IMR-90 (cell line): ENCODE results near the gene SLC39A11. TPM values are rescaled to one million over a fixed set of nuclear protein-coding genes. Genes with fewer than 3 reads are reported as not detected.

Experiments used
- ATAC-seq: fragments of 200-7000 bp; cut with Tn5 transposase; 2 replicates; pipeline ENCODE4 v1.9.1; 2020; ENCODE audit warnings: low read depth, mild to moderate bottlenecking, moderate library complexity
- BruUV-seq: library from RNA; stranded (reverse); fragments of 400-500 nt; replicated peaks from 2 replicates; lab custom pipeline; 2021; lab: Mats Ljungman, UMichigan
- CTCF ChIA-PET: fragments of 300-600 bp; formaldehyde crosslinking; extraction: SDS; loops from one replicate; lab custom pipeline; 2021; ENCODE audit warnings: antibody characterized with exemption; lab: Yijun Ruan, JAX
- POLR2A ChIA-PET: fragments of 300-600 bp; sonication (Branson Sonifier 250); formaldehyde crosslinking; loops from one replicate; lab custom pipeline; 2022; ENCODE audit warnings: antibody characterized with exemption; ENCODE audit not compliant: unreplicated experiment; lab: Charles Lee
- DNase-seq: peaks from one replicate; pipeline ENCODE4 v3.0.0; 2013
- H2AFZ ChIP-seq: replicated peaks from 2 replicates; pipeline ENCODE3; 2013; ENCODE audit warnings: low read length, mild to moderate bottlenecking; ENCODE audit not compliant: poor library complexity
- H2AK5ac ChIP-seq: 2 replicates; pipeline ENCODE4 v1.6.1; 2013; ENCODE audit warnings: low read depth, low read length, inconsistent platforms
- H2AK9ac ChIP-seq: replicated peaks from 2 replicates; pipeline ENCODE3; 2013; ENCODE audit warnings: mild to moderate bottlenecking, low read depth, low read length, moderate library complexity; ENCODE audit not compliant: poor library complexity
- H2BK120ac ChIP-seq: 2 replicates; pipeline ENCODE4 v1.6.1; 2013; ENCODE audit warnings: low read depth, low read length, inconsistent platforms
- H2BK15ac ChIP-seq: 3 replicates; pipeline ENCODE4 v1.6.1; 2013; ENCODE audit warnings: low read depth, low read length, inconsistent platforms
- H2BK20ac ChIP-seq: 2 replicates; pipeline ENCODE4 v1.6.1; 2013; ENCODE audit warnings: low read depth, mild to moderate bottlenecking, inconsistent platforms, low read length, moderate library complexity
- H2BK5ac ChIP-seq: 2 replicates; pipeline ENCODE4 v1.6.1; 2013; ENCODE audit warnings: mild to moderate bottlenecking, low read depth, low read length, inconsistent platforms; ENCODE audit not compliant: poor library complexity, severe bottlenecking
- H3K14ac ChIP-seq: replicated peaks from 2 replicates; pipeline ENCODE4 v1.6.1; 2013; ENCODE audit warnings: low read depth, low read length, inconsistent platforms
- H3K18ac ChIP-seq: 2 replicates; pipeline ENCODE4 v1.6.1; 2013; ENCODE audit warnings: low read depth, low read length, control low read depth
- H3K23ac ChIP-seq: 2 replicates; pipeline ENCODE4 v1.6.1; 2013; ENCODE audit warnings: low read depth, low read length, inconsistent platforms
- H3K27ac ChIP-seq: 2 replicates; pipeline ENCODE4 v1.5.1; 2013; ENCODE audit warnings: mild to moderate bottlenecking, control low read depth, low read length; ENCODE audit not compliant: insufficient read depth
- H3K27me3 ChIP-seq: 2 replicates; pipeline ENCODE4 v1.6.1; 2013; ENCODE audit warnings: low read length; ENCODE audit not compliant: control insufficient read depth, insufficient read depth
- H3K36me3 ChIP-seq: 2 replicates; pipeline ENCODE4 v1.6.1; 2013; ENCODE audit warnings: low read length, mixed read lengths; ENCODE audit not compliant: control insufficient read depth, insufficient read depth
- H3K4ac ChIP-seq: 2 replicates; pipeline ENCODE4 v1.6.1; 2013; ENCODE audit warnings: low read depth, low read length, inconsistent platforms
- H3K4me1 ChIP-seq: 2 replicates; pipeline ENCODE4 v1.6.1; 2013; ENCODE audit warnings: low read length, mixed read lengths; ENCODE audit not compliant: control insufficient read depth, insufficient read depth
- H3K4me2 ChIP-seq: 2 replicates; pipeline ENCODE4 v1.6.1; 2013; ENCODE audit warnings: low read depth, mild to moderate bottlenecking, control low read depth, low read length, moderate library complexity
- H3K4me3 ChIP-seq: 2 replicates; pipeline ENCODE4 v1.5.1; 2013; ENCODE audit warnings: low read depth, mild to moderate bottlenecking, control low read depth, low read length, moderate library complexity; ENCODE audit not compliant: insufficient read depth
- H3K56ac ChIP-seq: 2 replicates; pipeline ENCODE4 v1.6.1; 2013; ENCODE audit warnings: low read length, inconsistent platforms; ENCODE audit not compliant: insufficient read depth; ENCODE audit errors: extremely low read depth
- H3K79me1 ChIP-seq, 2 experiments: 2 replicates each; pipeline ENCODE4 v1.6.1; 2013; ENCODE audit warnings: low read length in 2 of 2, inconsistent platforms in 1 of 2, low read depth in 1 of 2
- H3K9ac ChIP-seq: 2 replicates; pipeline ENCODE4 v1.6.1; 2013; ENCODE audit warnings: low read depth, low read length, control low read depth
- H3K9me1 ChIP-seq: 2 replicates; pipeline ENCODE4 v1.6.1; 2013; ENCODE audit warnings: low read length, inconsistent platforms; ENCODE audit not compliant: insufficient read depth
- H3K9me3 ChIP-seq: 2 replicates; pipeline ENCODE4 v1.6.1; 2013; ENCODE audit warnings: low read length; ENCODE audit not compliant: control insufficient read depth, insufficient read depth
- H4K20me1 ChIP-seq: 2 replicates; pipeline ENCODE4 v1.6.1; 2013; ENCODE audit warnings: low read length, inconsistent platforms; ENCODE audit not compliant: insufficient read depth
- H4K5ac ChIP-seq: 2 replicates; pipeline ENCODE4 v1.6.1; 2013; ENCODE audit warnings: mild to moderate bottlenecking, low read depth, low read length, control low read depth
- H4K8ac ChIP-seq, 2 experiments: 2 replicates each; pipeline ENCODE4 v1.6.1; 2013; ENCODE audit warnings: low read depth in 2 of 2, low read length in 2 of 2, control low read depth in 1 of 2, inconsistent platforms in 1 of 2
- H4K91ac ChIP-seq: 2 replicates; pipeline ENCODE4 v1.6.1; 2013; ENCODE audit warnings: low read depth, low read length, inconsistent platforms; ENCODE audit not compliant: insufficient read depth
- CEBPB ChIP-seq: IDR thresholded peaks from 2 replicates; pipeline ENCODE4 v1.6.1; 2012; ENCODE audit warnings: low read depth, low read length, improper control_type of control experiment
- CHD1 ChIP-seq: IDR thresholded peaks from 2 replicates; pipeline ENCODE4 v1.6.1; 2012; ENCODE audit warnings: low read depth, low read length, improper control_type of control experiment
- CTCF ChIP-seq: conservative IDR thresholded peaks from 2 replicates; pipeline ENCODE4 v1.5.1; 2012; ENCODE audit warnings: mild to moderate bottlenecking, low read depth, low read length, improper control_type of control experiment
- ELK1 ChIP-seq: fragments of 150-350 bp; IDR thresholded peaks from 2 replicates; pipeline ENCODE4 v1.6.1; 2016; ENCODE audit warnings: low read depth, mild to moderate bottlenecking, low read length, moderate library complexity, borderline replicate concordance
- FOS ChIP-seq: fragments of 150-350 bp; IDR thresholded peaks from 2 replicates; pipeline ENCODE4 v1.6.1; 2016; ENCODE audit warnings: low read depth, low read length
- MAFK ChIP-seq: IDR thresholded peaks from 2 replicates; pipeline ENCODE4 v1.6.1; 2012; ENCODE audit warnings: low read depth, low read length, improper control_type of control experiment
- MAZ ChIP-seq: IDR thresholded peaks from 2 replicates; pipeline ENCODE4 v1.6.1; 2012; ENCODE audit warnings: low read depth, mild to moderate bottlenecking, low read length, improper control_type of control experiment, moderate library complexity, borderline replicate concordance
- NFE2L2 ChIP-seq: fragments of 150-350 bp; IDR thresholded peaks from 2 replicates; pipeline ENCODE4 v1.6.1; 2016; ENCODE audit warnings: low read depth, mild to moderate bottlenecking, low read length
- POLR2A ChIP-seq: IDR thresholded peaks from 2 replicates; pipeline ENCODE4 v1.6.1; 2012; ENCODE audit warnings: mild to moderate bottlenecking, low read depth, low read length
- RFX5 ChIP-seq: IDR thresholded peaks from 2 replicates; pipeline ENCODE4 v1.8.0; 2012; ENCODE audit warnings: low read depth, mild to moderate bottlenecking, low read length, moderate library complexity
- SMC3 ChIP-seq: fragments of 150-350 bp; IDR thresholded peaks from 2 replicates; pipeline ENCODE4 v1.6.1; 2016; ENCODE audit warnings: low read depth, mild to moderate bottlenecking, antibody characterized with exemption, low read length, moderate library complexity
- WGBS, 2 experiments: methylation state at CpG; one replicate each; pipeline versions ENCODE4 v1.1.5 to v1.1.7; 2013; ENCODE audit warnings: missing lambda C conversion rate in 2 of 2; ENCODE audit not compliant: insufficient read length in 1 of 2; ENCODE audit errors: extremely low coverage in 2 of 2; 5-methylcytosine and 5-hydroxymethylcytosine counted together
- dilution Hi-C: fragments of 300-500 bp; cut with HindIII; formaldehyde crosslinking; loops from one replicate; pipeline ENCODE4 v1.14.3; 2018; ENCODE audit warnings: low sequenced_read_pairs; ENCODE audit not compliant: unreplicated experiment
- in situ Hi-C: fragments of 300-500 bp; cut with MboI; formaldehyde crosslinking; loops from 3 replicates; pipeline ENCODE4 v1.14.3; 2019; ENCODE audit warnings: low sequenced_read_pairs, inconsistent platforms, mixed read lengths
- intact Hi-C: fragments of 100-400 bp; cut with micrococcal nuclease; formaldehyde crosslinking; loops from 2 replicates; pipeline ENCODE4 v1.10.0; 2022
- polyA plus RNA-seq, 3 experiments: library from polyadenylated mRNA; depleted of rRNA; stranded (reverse); fragments of >200 nt; gene quantifications; 2 replicates each; pipeline ENCODE4 v1.2.3, GENCODE V29; 2012; ENCODE audit warnings: low replicate concordance in 1 of 3
- total RNA-seq: library from RNA; depleted of rRNA; stranded (reverse); fragments of >200 nt; gene quantifications from 2 replicates; pipeline ENCODE4 v1.2.3, GENCODE V29; 2012

Gene SLC39A11
- total and polyA plus RNA-seq, 2 of the 4 experiments (the other 2 are of a cell fraction), result 8.8 to 14.3 TPM

- no peak overlapping the region for H3K23ac ChIP-seq
- H2AK9ac ChIP-seq, result no peak overlapping the region
- 50% methylated on average over 2 of the region's 3 CpGs; no CpG with 5 or more reads in 1 of the 2 experiments for WGBS, 2 experiments
- no TSS peak for BruUV-seq
- H4K5ac ChIP-seq, result no peak overlapping the region
- TF ChIP-seq MAZ (no peak), POLR2A (no peak), FOS (no peak), CTCF (no peak), RFX5 (no peak), NFE2L2 (no peak), SMC3 (no peak), ELK1 (no peak), CHD1 (no peak), CEBPB (no peak), MAFK (no peak)
- H3K9me1 ChIP-seq, result no peaks in the 10 kb centered on the region
- no peaks in the 10 kb centered on the region for H3K4me1 ChIP-seq
- POLR2A ChIA-PET, result no interaction called here
- in situ Hi-C loops (no loop called here), dilution Hi-C loops (no loop called here), intact Hi-C loops (no loop called here)
- H4K8ac ChIP-seq, result no peak overlapping the region
- no peaks in the 10 kb centered on the region; the same call in 1 of the 2 replicates for H4K20me1 ChIP-seq
- no peak overlapping the region for H2BK15ac ChIP-seq
- no peak overlapping the region for H3K27ac ChIP-seq
- H3K79me1 ChIP-seq, result no peaks in the 10 kb centered on the region; a peak in 1 of 4 replicates
- H2AFZ ChIP-seq, result no peak overlapping the region
- no peaks in the 10 kb centered on the region for H3K27me3 ChIP-seq
- ATAC-seq (no peak), DNase-seq (no peak)
- H2BK120ac ChIP-seq, result no peak overlapping the region
- H3K36me3 ChIP-seq, result peaks cover 24% of the 10 kb centered on the region
- H3K4ac ChIP-seq, result no peak overlapping the region
- no peak overlapping the region for H2BK20ac ChIP-seq
- H3K9ac ChIP-seq, result no peak overlapping the region
- no peak overlapping the region for H2BK5ac ChIP-seq
- no peak overlapping the region for H3K18ac ChIP-seq
- no peak overlapping the region for H3K4me2 ChIP-seq
- no peak overlapping the region for H4K91ac ChIP-seq
- H3K14ac ChIP-seq, result no peak overlapping the region
- CTCF ChIA-PET, result no interaction called here
- no peak overlapping the region for H2AK5ac ChIP-seq
- no peak overlapping the region for H3K56ac ChIP-seq
- no peak overlapping the region for H3K4me3 ChIP-seq
- H3K9me3 ChIP-seq, result no peaks in the 10 kb centered on the region
Measured at GRCh38 chr17:73083432-73083831, 9.1 kb downstream of the SLC39A11 start.
